ENCODE measurements around the gene AXDND1.

DNA sequence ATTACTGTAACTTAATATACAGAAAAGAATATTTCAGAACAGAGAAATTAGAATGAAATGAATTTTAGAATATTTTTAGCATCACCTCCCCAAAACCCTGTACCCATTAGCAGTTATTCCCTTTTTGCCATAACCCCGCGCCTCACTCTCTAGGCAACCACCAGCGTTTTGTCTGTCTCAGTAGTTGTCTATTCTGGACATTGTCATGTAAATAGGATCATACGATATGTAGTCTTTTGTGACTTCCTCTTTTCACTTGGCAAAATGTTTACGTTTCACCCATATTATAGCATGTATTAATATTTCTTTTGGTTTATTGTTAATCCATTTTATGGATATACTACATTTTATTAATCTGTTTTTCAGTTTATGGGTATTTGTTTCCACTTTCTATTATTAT, 47.3 kb upstream of the AXDND1 start:
- TF ChIP-seq YY1 (IDR thresholded peaks at IDR 0.05; ENCODE audit: insufficient read depth, insufficient read length) (no peak), ZNF274 (IDR thresholded peaks at IDR 0.05; ENCODE audit: low read depth, low read length) (no peak), SUZ12 (IDR thresholded peaks at IDR 0.05; ENCODE audit: extremely low read depth, insufficient read depth, insufficient read length) (no peak)

All from NT2/D1 (cell line).